Astrocyte of the cerebellum (primary cell): ENCODE data around the gene TPSD1.
"Not testable (repeated sequence)": the region's sequence is repeated elsewhere in the genome, so short reads cannot be mapped to it uniquely, and the experiment has no call there.

ENCODE experiments used
- DNase-seq: peaks from one replicate; pipeline ENCODE4 v3.0.0-alpha.2; 2011; ENCODE audit warnings: low read depth
- H3K4me3 ChIP-seq: 2 replicates; pipeline ENCODE4 v1.5.1; 2011; ENCODE audit warnings: mild to moderate bottlenecking, low read depth, low read length, moderate library complexity
- in situ Hi-C: cut with HindIII; loops from 2 replicates; pipeline ENCODE4 v1.10.0; 2017; ENCODE audit warnings: low sequenced_read_pairs
- TF ChIP-seq, protein P1 (sequence below): IDR thresholded peaks from 2 replicates; pipeline ENCODE4 v1.5.1; 2012; ENCODE audit warnings: low read length, low read depth, moderate library complexity, mild to moderate bottlenecking; ENCODE audit errors: missing control alignments

TPSD1 gene

DNA sequence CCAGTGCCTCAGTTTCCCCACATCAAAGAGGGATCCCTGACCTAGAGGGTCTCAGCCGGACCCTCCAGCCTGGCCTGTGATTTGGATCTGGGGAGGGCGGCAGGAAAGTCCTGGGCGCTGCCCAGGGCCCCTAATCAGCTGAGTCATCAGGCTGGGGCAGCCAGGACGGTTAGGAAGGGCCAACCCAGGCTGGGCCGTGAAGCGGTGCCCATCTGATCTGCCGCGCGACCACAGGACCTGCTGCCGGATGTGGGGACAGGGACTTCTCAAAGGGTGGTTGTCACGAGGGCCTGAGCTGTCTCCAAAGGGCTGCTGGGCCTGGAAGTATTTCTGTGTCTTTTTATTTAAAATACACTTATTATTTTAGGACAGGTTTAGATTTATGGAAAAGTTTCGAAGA, 11.0 kb upstream of the TPSD1 start:
- no peak for DNase-seq
- no peak overlapping the region for H3K4me3 ChIP-seq
- in situ Hi-C loops: no loop called here
- TF ChIP-seq, protein P1, sequence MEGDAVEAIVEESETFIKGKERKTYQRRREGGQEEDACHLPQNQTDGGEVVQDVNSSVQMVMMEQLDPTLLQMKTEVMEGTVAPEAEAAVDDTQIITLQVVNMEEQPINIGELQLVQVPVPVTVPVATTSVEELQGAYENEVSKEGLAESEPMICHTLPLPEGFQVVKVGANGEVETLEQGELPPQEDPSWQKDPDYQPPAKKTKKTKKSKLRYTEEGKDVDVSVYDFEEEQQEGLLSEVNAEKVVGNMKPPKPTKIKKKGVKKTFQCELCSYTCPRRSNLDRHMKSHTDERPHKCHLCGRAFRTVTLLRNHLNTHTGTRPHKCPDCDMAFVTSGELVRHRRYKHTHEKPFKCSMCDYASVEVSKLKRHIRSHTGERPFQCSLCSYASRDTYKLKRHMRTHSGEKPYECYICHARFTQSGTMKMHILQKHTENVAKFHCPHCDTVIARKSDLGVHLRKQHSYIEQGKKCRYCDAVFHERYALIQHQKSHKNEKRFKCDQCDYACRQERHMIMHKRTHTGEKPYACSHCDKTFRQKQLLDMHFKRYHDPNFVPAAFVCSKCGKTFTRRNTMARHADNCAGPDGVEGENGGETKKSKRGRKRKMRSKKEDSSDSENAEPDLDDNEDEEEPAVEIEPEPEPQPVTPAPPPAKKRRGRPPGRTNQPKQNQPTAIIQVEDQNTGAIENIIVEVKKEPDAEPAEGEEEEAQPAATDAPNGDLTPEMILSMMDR: no peak

DNA sequence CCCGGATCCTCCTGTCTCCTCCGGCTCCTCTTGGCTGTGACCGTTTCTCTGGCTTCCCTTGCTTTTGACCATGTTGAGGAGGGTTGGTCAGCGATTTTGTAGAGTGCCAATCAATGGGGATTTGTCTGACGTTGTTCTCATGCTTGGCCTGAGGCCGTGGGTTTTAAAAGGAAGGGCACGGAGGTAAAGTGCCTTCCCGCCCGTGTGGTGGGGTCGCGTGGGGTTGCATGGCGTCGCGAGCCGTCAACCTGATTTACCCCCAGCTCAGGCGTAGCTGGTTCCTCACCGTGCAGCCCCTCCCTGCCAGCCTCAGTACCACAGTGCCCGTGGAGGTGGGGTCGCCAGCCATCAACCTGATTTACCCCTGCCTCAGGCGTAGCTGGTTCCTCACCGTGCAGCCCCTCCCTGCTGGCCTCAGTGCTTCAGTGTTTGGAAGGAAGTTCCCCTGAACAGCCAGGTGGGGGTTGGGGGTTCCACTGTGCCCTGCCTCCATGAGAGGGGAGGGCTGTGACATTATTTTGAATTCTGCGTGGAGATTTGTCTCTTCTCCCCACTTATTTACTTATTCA, 10.3 kb upstream of the TPSD1 start:
- no peak overlapping the region for H3K4me3 ChIP-seq
- TF ChIP-seq, protein P1: no peak
- no peak for DNase-seq
- in situ Hi-C loops: no loop called here

DNA sequence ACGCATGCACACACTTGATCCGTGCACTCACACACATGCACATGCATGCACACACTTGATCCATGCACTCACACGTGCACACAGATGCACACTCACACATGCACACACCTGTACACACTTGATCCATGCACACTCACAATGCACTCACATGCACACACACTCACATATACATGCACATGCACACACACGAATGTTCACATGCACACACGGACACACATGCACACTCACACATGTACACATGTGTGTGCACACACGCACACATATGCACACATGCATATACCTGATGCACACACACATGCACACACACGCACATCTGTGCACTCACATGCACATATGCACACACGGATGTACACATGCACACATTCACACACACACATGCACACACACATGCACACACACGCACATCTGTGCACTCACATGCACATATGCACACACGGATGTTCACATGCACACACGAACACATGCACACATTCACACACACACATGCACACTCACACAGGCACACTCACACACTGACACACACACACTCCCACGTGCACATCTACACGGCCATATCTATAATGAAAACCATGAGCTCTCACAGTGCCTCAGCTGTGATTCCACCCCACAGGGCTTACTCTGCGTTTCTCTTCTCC, 7.8 kb upstream of the TPSD1 start:
- H3K4me3 ChIP-seq, DNase-seq, in situ Hi-C loops: not testable (repeated sequence)

DNA sequence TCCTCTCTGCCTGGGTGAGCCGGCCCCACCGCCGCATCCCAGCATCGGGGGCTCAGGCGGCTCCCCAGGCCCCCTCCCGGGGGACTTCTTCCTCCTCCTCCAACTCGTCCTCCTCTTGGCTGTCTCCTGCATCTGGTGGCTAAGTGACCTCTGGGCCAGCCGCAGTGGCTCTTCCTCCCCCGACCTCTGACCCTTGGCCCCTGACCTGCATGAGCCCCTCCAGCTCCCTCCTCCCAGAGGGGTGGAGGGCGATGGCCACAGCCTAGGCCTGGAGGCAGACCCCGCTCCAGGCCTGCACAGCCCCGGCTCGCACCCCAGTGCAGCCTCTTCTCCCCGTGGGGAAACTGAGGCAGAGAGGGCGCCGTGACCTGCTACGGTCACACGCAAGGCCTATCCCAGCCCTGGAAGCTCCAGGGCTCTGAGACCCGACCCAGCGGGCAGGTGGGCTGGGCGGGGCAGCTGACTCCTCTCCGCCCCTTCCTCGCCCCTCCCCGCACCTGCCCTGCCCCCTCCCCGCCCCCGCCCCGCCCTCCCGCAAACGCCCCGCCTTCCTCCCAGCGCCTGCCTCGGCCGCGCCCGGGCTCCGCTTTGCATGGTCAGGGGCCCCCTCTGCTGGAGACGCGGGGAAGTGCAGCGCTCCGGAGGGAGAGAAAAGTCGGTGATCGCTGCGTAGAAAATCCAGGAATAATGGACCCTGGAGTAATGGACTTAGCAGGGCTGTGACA, 6.7 kb upstream of the TPSD1 start:
- H3K4me3 ChIP-seq, DNase-seq, in situ Hi-C loops: not testable (repeated sequence)

DNA sequence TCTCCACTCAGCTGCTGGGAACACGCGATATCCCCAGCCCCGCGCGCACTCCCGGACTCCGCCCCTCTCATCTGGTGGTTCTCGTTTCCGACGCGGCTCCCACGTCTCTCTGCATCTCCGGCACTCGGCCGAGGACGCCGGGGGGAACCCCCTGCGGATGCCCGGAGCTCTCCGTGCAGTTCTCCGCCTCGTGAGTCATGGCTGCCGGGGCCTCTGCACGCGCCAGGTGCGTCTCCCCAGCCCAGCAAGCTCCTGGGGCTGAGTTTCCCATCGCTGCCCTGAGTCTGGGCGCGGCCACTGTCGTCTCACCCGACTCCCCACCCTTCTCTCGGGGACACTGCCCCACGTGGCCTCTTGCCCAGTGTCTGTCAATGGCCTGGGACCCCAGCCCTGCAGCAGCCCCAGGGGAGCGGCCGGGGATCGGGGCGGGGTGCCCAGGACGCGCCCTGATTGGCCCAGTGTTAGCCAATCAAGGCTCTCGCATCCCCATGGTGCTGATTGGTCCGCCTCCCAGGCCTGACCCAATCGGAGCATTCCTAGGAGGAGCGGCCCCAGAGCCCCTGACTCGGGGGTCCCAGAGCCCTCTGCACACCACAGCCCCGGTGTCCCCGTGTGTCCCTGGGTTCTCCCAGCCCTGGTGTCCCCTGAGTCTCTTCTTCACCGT, 2.0 kb upstream of the TPSD1 start:
- DNase-seq, H3K4me3 ChIP-seq, in situ Hi-C loops: not testable (repeated sequence)

DNA sequence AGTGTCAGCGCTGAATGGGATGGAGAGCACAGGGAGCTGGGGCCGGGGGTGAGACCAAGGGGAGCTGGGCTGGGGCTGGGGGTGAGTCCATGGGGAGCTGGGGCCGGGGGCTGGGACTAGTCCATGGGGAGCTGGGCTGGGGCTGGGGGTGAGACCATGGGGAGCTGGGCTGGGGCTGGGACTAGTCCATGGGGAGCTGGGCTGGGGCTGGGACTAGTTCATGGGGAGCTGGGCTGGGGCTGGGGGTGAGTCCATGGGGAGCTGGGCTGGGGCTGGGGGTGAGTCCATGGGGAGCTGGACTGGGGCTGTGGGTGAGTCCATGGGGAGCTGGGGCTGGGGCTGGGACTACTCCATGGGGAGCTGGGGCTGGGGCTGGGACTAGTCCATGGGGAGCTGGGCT, 1.0 kb upstream of the TPSD1 start:
- in situ Hi-C loops, H3K4me3 ChIP-seq, DNase-seq: not testable (repeated sequence)

DNA sequence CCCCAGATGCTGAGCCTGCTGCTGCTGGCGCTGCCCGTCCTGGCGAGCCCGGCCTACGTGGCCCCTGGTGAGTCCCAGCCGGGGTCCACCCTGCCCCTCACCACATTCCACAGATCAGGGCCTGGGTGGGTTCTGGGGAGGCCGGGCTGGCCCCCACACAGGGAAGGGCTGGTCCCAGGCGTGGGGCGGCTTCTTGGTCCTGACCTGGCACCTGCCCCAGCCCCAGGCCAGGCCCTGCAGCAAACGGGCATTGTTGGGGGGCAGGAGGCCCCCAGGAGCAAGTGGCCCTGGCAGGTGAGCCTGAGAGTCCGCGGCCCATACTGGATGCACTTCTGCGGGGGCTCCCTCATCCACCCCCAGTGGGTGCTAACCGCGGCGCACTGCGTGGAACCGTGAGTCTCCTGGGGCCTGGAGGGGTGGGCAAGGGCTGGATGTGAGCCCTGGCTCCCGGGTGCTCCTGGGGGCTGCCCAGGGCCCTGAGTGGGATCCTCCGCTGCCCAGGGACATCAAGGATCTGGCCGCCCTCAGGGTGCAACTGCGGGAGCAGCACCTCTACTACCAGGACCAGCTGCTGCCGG, 516 bp downstream of the TPSD1 start:
- H3K4me3 ChIP-seq, DNase-seq, in situ Hi-C loops: not testable (repeated sequence)

DNA sequence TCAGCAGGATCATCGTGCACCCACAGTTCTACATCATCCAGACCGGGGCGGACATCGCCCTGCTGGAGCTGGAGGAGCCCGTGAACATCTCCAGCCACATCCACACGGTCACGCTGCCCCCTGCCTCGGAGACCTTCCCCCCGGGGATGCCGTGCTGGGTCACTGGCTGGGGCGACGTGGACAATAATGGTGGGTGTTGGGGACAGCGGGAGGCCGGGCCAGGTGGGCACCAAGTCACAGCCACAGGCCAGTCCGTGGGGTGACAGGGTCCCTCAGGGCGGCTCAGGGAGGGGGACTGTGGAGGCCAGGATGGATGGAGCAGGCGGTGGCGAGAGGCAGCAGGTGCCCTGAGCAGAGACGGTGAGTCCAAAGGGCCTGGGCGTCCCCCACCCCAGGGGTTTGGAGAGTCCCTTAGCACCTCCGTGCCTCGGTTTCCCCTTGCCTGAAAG, 1.0 kb downstream of the TPSD1 start:
- in situ Hi-C loops: no loop called here
- no peak for DNase-seq
- no peak overlapping the region for H3K4me3 ChIP-seq
- TF ChIP-seq, protein P1: no peak
